ENCODE results near the gene NID2.

The NID2 gene

DNA sequence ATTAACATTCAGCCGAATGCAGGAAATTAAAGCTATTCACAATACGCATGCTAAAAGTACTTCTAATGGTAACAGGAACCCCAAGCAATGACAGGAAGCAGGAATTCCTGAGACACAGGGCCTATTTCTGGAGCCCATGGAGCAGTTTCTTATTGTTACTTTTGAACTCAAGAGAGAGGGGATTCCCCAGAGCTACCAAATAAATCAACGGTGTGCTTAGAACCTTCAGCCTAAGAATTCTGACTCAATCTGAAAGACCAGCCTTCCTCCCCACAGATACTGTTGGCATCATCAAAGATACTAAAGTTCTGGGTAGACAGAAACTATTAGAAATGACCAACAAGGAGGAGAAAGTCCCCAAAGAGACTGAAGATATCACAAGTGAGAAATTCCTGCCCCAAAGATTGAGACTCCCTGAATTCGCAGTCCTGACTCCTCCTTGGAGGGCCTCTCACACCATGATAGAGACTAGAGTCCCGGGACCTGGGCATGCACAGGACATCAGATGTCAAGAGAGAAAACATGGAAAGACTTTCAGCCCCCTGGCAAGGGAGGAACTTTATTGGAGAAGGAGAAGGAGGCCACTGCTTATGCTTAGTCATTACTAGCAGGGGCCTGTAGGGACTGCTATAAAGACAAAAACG lies 46.8 kb downstream of the NID2 start:
- no peak for DNase-seq

DNA sequence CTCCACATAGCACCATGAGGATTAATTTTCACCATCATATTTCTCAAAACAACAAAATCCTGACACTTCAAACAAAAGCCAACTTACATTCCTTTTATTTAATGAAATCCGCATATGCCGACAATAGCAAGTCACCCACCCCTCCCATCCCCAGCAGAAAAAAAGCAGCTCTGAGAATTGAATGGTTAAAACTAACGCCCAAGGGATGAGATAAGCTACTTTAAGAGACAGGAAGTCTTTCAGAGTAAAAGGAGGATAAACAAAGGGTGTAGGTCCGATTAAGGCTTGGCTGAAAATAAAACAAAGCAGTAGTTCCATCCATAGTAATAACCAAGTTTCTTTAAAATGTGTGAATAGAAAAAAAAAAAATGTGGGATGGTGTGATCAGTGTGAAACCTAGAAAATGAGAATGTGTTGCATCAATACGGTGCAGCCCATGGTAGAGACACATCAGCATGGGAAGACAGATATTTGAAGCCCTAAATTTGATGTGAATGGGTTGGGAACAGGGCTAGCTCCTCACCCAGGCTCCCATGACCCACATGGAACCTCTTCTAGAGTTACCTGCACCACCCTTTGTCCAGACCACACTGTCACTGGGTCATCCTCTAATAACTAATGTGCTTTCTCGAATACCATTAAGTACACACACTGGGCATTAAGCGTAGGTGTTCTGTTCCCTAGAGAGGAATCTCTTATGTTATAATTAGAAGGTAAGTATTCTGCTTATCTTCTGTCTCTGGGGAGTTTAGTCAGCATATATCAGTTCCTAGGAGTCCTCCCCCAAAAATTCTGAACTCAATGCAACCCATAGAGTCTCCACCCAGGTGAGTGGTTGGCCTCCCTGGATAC lies 47.8 kb downstream of the NID2 start:
- no peak for DNase-seq

DNA sequence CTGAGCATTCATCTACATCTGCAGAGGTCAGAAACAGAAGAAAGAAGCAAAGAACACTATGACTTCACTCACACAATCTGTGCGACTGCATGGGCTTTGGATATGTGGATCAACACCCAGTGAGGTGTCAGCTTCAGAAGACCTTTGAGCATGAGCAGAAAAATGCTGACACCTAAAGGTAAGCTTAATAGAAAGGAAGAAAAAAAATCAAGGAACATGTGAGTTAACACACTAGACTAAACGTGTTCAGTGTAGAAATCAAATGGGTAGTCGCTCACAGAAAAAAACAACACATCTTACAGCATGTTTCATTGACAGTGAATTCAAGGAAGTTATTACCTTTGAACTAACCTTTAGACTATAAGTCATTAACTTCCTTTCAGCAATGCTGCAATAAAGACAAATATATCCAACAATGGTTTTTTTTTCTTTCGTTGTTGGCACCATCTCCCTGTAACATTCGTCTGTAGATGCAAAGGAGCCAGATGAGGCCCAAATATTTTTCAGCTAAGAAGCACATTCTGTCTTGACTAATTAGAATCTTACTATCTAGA lies 48.6 kb downstream of the NID2 start:
- DNase-seq, result no peak

DNA sequence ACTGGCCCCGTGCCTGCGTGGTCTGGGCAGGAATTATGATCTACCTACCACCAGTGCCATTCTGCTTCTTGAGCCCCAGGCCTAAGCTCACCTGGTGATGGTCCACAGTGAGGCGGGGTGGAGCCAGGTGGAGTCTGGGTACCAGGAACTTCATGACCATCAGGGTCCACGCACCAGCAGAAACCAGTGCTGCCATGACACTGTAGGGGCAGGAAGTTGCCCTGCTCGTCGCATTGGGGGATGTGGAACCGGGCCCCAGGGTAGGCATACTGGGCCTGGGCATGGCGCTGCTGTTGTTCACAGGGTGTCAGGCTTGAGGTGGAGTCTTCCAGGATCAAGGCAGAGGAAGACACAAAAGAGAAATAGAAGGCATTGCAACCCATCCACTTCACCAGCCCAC lies 49.9 kb downstream of the NID2 start:
- no peak for DNase-seq

DNA sequence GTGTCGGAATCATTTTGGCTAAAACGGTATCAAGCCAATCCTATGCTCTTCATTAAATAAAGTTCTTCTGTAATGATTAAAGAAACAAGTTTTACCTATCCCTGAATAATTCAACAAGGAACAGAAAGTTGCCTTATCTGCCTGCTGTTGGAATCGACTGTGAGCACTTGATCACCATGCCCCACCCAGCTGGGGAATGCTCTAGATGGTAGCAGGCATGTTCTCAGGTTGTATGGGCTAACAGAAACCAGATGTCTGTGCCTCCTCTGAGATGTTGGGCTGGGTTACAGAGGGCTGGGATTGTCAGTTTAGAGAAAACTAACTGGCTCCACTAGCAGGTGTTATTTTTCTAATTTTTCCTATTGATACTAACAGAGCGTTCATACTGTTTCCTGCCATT lies 50.6 kb downstream of the NID2 start:
- DNase-seq, result no peak

DNA sequence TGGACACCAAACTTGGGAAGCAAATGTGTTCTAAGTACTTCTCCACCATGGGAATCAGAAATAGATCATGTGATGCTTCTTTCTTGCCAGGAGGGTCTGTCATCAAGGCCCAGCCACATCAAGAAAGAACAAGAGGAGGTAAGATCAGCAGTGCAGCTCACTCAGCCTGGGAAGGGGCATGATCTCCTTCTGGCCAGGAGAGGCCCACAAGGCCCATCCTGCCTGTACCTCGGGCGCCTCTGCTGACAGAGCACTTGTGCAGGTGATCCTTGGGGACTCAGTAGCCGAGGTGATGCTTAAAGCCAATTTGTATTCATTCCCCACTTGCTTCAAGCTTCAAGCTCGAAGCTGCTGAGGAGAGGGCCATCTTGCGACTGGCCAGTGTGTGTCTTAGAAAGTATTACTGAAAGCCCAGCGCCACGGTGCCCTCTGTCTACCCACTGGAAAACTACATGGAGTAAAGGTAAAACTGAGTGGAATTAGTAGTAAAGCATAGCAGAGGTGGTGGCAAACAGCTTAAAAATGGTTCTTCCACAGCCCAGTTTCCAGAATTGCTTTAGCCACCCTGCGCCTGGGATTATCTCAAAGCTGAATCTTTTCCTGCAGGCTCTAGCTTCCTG lies 53.3 kb downstream of the NID2 start:
- no peak for DNase-seq

DNA sequence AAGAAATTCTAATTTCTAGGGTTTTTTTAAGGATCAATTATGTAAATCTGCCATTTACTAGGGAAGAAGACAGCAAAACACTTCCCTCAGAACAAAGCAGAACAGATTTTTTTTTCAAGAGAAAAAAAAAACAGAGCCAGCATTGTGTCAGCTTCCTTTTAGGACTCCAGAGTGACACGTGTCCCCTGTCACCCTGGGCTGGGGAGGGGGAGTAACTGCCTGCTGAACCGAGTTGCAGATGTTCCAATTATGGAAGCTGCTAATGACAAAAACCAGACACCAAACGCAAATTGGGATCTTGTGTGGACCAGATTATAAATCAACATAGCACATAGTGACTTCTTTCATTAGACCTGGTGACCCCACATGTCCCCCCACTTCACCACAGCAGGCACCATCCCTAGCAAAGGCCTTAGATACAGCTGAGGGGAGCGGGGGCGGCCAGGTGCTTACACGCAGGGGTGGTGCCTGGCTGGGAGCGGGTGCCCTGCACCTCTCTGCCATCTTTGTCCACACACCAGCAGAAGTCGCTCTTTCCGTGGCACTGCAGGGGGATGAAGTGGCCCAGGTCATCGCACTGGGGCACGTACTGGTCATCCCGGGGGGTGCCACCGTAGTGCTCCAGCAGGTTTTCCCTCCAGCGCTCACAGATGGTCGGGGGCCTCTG lies 54.1 kb downstream of the NID2 start:
- no peak for DNase-seq

DNA sequence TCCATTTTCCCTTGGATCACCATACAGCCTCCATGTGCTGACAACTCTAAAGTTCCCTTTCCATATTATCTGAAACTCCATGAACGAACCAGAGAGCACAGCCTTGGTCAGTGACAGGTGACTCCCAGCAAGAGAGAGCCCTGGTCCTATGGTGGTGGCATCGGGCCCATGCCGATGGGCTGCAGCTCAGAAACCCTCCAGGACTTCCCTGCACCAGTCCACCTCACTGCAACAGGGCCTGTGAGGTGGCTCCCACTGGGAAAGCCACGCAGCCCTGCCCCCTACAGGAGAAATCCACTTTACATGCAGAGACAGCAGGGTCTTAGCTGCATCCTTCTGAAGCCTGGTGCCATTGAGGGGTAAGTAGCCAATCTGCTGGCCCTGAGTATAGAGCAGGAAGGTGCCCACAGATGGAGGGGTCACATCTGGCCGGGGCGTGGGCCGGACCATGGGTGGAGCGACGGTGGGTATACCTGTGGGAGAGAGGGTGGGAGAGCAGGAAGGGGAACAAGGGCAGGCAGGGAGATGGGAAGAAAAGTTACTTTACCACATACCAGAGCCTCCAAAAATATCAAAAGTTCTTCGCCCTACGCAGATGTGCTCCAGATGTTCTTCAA lies 54.8 kb downstream of the NID2 start:
- no peak for DNase-seq

DNA sequence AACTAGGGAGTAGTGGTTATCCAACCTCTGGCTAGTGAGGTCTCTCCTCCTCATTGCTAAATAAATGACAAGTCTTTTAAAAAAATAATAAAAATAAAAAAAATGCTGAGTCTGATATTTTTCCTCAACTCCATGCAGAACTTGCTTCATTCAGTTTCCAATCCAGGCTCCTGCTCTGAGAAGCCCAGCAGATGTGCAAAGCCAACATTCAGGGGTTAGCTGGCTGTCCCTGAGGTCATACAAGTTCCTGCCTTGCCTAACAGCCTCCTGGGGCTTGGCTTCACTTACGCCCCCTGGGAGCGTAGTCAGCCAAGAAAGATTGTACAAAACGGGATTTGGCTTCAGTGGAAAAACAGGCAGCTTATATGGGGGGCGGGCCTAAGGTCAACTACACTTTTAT lies 56.2 kb downstream of the NID2 start:
- no peak for DNase-seq

DNA sequence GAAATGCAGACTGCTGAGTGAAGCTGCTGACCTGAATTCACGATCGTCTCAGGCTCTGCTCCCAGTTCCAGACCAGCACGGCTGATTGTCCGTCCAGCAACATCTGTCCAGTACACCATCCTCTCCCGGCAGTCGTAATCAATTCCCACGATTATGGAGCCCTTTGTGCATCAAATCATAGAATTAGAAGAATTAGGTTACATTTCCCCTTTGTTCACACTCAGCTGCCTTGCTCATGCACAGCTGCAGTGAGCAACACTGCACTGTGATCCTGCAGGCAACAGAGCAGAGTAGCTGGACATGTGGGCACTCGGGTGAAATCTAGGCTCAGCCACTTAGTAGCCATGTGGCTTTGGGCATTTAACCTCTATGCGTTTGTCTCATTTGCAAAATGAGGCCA lies 57.3 kb downstream of the NID2 start:
- DNase-seq, result no peak

DNA sequence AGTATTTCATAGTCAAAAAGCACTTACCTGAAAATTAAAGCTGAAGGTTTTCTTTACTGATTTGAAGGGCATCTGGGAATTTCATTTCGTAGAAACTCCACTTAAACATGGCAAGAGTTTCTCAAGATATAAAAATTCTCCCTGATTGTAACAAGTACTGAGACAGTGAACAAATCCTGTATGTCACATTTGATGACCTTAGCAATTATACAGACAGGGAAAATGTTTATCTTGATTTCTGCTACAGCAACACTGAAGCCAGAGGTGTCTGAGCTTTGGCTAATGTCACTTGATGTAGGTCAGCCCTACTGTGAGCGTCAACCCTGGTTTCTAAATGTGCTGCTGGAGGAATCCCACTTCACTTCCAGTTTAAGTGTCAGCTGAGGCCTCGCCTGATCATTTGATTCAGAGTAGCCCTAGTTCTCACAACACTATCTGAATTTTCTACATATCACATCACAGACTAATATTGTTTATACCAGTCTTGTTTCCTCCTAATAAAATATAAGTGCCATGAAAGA lies 58.6 kb downstream of the NID2 start:
- no peak for DNase-seq

DNA sequence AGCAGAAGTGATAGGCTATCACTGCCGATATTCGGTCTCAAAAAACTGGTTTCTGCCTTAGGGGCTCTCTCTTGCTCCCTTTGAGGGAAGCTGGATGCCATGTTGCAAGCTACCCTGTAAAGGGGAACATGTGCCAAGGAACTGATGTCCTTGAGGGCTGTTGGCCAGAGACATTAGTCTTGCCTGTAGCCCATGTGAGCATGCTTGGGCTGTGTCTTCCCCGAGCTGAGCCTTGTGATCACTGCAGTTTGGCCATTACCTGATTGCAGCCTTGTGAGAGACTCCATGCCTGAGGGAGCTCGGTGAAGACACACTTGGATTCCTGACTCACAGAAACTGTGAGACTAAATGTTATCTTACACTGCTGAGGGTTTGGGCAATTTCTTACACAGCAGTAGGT lies 60.7 kb downstream of the NID2 start:
- DNase-seq, result no peak

DNA sequence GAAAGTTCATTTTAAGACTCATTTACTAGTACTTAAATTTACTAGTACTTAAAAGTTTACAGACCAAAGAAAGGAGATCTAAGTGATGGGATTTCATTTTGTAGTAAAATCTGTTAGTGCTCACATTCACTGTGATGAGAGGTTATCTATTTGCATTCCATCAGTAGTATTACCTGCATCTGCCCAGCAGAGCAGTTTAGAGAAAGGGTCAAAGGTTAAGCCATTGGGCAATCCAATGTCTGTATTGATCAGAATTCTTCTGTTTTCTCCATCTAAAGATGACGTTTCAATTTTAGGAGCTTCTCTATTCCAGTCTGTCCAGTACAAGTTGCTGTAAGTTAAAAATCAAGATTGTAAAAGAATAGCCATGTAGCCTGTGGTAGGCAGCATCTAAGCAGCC lies 61.2 kb downstream of the NID2 start:
- DNase-seq, result no peak

DNA sequence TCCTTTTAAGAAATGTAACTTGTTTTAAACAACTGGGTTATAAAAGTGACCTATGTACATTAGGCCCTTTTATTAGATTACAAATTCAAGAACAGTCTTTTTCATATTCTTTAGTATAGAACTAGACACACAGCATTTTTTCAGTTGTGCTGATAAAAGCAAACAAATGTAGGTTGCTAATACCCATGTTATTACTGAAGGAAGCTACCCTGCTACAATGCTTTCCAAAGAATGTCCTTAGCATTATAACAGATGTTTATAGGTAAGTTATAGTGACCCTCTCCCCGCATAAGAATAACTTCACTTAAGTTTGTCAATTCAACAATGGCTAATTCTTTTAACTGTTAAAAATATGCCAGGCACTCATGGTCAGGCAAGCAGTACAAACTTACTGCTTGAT lies 61.6 kb downstream of the NID2 start:
- DNase-seq, result no peak

DNA sequence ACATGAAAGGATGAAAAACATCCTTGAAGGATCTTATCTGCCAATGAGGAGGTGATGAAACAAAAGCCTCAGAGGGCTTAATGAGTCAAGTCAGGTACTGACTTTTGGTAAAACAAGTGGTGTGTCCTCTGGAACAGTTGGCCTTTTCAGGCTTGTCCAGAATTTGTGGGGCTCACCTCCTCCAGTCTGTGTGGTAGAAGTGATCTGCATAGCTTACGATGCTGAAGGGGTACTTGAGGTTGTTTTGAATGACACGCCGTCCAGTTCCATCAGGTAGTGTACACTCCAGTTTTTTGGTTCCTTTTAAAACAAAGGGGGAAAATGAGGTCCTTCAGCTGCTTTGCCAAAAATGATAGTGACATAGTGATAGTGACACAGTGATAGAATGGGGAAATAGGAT lies 62.5 kb downstream of the NID2 start:
- DNase-seq, result no peak

DNA sequence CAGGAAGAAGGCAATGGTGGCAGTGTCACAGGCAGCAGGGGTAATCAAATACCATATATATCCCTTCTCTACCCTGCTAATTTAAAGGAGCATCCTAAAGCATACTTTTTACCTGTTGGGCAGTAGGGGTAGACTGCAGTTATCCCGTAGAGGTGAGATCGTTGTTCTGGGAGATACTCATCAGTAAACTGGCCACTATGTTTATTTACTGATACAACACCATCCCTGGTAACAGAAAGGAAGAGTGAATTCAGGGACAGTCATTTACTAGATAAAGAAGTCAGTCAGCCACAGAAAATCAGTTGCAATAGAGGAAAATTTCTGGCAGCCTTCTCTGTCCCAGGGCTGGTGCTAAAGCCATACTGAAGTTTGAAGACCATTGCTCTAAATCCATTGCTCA lies 63.2 kb downstream of the NID2 start:
- DNase-seq, result no peak

DNA sequence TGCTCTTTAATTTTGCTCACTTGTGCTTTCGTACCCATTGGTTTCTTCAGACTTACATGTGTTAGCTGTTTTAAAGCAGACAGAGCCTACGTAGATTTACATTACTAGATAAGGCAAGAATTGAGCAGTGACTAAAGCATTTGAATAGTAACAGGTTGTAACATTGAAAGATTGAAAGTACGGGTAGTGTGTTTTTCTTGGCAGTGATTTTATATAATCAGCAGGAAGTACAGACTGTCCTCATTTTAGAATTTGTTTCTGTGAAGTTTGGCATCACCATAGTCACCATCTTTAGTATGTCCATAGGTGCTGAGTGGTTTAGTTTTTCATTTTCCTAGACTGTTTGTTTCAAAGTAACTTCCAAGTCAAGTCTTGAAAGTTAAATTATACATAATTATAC lies 65.5 kb downstream of the NID2 start:
- no peak for DNase-seq

DNA sequence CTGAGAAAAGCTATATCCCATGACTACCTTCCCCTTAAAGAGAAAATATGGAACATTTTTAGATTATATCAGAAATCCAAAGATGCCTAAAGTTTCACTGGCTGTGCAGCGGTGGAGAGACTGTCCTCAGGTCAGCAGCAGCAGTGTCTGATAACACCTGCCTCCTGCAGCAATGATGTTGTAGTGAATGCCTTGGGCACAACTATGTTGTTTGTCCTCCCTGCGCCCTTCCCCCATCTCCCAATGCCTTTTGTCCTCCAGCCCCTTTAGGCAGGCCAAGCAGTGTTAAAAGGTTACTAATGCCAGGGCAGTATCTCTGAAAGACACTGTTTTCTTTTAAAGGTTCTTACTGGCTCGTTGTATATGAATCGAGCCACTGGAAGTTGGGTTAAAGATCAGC lies 66.3 kb downstream of the NID2 start:
- no peak for DNase-seq

DNA sequence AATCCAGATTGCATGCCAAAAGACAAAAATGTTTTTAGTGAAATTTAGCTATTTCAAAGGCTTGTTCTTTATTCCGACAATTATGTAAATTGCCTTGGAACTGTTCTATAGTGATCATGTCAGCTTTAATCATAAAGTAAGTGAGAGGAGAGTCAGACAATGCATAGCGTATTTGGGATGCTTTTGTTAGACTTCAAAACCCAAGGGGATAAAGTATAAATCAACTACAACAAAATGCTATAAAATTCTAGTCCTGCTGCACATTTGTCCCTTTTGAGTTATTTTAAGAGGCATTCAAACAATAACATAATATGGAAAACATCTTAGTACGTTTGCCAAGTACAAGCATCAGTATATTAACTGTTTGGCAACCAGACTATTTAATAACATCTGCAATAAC lies 68.2 kb downstream of the NID2 start:
- DNase-seq, result no peak

DNA sequence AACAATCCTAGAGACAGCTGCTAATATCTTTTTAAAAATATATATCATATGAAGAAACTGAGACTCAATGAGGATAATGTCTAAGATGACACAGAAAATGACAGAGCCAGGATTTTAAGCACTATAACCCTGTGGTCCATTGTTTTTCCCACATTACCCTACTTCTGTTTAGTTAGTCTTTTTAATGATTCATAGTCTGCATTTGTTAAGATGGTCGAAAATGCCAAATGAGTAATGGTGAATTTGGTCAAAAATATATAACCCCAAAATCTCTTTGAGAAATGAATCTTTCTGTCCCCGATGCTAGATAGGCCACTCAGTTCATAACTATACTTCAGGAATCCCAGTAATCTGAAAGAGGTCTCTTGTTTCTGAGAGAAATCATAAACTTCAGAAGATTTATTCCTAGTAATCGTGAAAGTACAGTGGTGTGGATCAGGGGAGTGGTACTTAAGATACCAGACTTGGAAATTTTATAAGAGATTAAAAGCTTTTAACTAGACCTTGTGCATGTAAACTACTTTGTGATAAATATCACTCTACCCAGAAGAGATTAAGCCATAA lies 68.8 kb downstream of the NID2 start:
- no peak for DNase-seq

DNA sequence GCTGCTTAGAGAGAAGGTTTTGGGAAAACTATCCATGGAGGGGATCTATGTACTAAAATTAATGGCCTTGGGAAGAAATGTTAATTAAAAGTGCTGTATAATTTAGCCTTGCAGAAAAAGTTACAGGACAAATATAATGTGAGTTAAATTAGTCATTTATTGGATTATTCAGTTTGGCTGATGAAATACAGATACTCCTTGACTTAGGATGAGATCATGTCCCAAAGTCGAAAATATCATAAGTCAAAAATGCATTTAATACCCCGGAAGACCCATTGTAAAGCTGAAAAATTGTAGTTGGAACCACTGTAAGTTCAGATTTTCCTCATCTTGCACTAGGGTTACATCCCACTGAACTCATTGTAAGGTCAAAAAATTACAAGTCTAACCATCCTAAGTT lies 69.8 kb downstream of the NID2 start:
- DNase-seq, result no peak

DNA sequence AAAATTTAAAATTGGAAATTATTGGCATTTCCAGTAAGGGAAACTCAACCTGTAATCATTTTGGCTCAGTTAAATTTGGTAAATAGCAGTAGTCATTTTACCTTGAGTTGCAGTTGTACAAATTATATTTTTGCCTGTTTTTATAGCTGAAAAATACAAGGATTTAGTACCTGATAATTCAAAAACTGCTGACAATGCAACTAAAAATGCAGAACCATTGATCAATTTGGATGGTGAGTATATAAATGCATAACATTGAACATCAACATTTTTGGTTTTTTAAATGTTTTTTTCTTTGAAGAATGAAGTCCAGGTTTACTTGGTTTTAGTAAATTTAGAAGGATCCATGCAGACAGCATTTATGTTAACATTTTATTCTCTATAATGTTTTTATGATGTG lies 70.5 kb downstream of the NID2 start:
- no peak for DNase-seq

Data from CD4-positive, alpha-beta T cell treated with Interferon gamma for 1 hour (primary cell).